ENCODE data around the gene SUSD6.
"Not testable (repeated sequence)": the region's sequence is repeated elsewhere in the genome, so short reads cannot be mapped to it uniquely, and the experiment has no call there.

The SUSD6 gene

GRCh38 chr14:69593018-69593677 is 18.2 kb upstream of the SUSD6 start:
- DNase-seq: no peak

- DNase-seq: no peak
These were observed 16.6 kb upstream of the SUSD6 start for GRCh38 chr14:69594846-69595245.

GRCh38 chr14:69595336-69595735 is 16.1 kb upstream of the SUSD6 start:
- DNase-seq: no peak

DNA sequence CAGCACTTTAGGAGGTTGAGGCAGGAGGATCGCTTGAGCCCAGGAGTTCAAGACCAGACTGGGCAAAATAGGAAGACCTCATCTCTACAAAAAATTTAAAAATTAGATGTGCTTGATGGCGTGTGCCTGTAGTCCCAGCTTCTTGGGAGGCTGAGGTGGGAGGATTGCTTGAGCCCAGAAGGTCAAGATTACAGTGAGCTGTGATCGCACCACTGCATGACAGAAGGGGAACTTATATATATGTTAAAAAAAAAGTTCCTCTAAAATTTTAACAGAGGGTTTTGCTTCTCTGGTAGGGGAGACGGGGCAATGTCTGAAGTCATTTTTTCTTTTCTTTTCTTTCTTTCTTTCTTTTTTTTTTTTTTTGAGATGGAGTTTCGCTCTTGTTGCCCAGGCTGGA is 12.0 kb upstream of the SUSD6 start:
- DNase-seq: not testable (repeated sequence)

- no peak for DNase-seq
These were observed 11.0 kb upstream of the SUSD6 start for GRCh38 chr14:69600304-69600891.

DNA sequence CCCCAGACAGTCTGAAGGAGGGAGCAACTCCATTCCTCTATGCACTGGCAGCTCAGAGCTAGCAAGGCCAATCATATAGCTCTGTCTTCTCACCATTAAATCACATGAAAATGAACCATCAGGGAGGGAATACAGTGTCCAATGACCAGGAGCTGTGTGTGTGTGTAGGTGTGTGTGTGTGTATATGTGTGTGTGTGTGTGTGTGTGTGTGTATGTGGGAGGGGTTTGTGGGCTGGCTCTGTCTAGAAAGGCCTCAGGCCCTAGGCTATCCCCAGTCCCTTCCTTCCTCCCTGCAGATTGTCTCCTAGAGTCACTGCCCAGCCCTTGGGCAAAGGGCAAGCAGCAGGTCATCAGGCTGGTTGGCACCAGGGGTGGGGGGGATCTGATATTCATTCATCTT is 5.7 kb upstream of the SUSD6 start:
- DNase-seq: no peak

DNA sequence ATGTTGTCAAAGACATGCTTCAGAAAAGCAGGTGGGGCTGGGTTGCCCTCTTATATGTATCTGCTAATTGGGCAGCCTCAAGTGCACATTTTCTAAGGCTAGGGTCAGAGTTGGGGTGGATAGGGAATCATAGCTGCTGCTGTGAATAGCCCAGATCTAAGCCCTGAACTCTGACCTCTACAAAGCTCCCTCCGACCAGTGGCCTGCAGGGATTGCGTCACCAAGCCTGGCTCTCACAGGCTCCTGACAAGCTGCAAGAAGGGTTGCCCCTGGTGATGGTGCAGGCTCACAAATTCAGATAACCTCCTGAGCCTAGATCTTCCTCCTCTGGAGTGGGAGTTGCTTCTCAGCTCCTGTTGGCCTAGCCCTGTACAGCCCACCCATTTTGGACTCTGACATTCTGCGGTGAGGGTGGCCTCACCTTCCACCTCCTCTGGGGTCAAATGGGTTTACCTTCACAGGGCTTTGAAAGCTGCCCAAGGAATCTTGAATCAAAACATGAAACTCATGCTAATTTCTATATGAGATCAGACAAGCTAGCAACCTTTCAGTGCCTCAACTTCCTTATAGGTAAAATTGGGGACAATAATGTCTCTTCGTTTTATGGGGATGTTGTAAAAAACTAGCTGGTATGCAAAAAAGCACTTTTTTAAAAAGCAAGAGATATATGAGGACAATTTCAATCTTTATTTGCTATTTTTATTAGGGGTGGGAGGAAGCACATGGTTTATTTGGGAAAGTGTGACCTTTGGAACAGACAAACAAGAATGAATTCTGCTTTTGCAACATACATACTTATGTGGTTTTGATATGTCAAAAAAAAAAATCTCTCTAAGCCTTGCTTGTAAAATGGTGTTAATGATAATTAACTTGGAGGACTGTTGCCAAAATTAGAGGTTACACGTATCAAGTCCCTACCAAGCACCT is 4.9 kb upstream of the SUSD6 start:
- no peak for DNase-seq

DNA sequence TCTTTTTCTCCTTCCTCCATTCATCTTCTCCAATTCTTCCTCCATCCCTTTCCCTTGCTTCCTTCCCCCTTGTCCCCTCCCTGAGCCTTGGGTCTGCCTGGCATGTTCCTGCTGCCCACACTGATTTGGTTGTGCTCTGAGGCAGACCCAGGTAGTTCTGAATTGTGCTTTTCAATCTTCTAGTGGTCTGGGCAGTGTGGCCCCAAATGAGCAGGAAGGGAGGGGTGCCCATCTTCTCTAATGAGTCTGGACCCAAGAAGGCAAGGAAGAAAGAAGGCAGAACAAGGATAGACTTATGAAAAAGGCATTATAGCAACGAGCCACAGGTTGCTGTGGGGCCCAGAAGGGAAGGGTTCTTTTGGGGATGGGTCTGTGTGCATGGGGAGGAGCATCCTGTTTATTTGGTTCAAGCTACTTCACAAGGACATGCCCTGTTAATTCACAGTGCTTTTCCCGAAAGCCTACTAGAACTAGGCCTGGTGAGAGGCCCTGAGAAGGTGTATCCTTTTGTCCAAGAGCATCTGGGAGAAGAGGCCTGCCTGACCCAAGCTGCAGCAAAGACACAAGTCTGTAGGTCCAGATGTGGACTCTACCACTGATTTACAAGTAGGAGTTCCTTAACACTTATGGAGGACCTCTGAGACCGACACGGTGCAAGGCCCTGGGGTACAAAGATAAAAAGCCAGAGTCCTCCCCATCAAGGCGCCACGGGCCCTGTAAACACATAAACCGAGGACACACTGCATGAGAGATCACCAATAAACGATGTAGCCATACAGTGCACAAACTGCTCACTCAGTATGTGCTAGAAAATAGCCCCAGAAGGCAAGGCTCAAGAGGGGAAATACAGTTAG is 1.1 kb upstream of the SUSD6 start:
- DNase-seq: no peak

GRCh38 chr14:69610874-69611171 is 573 bp upstream of the SUSD6 start:
- no peak for DNase-seq

DNA sequence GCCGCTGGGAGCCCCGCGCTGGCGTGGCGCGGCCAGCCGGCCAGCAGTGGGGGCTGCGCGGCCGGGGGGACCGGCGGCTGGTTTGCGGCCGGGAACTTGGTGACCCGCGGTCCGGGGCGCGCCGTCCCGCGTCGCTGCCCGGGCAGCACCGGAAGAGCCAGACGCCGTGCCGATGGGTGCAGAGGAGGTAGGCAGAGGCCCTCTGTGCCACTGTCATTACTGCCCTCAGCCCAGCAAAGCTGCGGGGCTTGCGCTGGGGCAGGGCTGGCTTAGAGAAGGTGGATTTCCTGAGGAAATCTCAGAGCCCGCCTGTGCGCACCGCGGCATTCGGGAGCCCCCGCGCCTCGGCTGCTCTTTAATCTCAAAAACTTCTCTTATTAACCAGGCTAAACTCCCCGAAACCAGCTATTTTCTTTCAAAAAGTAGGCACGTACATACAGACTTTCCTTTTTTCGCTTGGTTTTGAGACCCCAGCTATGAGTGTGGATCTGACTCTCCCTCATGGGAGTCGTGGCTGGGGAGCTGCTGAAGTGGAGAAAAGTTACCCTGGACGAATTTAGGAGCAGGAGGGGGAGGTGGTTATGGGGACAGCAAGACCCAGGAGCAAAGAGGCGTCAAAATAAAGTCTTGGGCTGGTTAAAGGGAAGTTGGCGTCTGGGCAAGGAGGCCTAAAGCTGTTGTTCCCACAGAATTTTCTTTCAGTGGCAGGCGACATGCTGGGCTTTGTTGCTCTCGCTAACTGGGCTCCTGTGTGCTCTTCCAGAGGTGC is 802 bp downstream of the SUSD6 start:
- peak; percentile 30 for DNase-seq

DNA sequence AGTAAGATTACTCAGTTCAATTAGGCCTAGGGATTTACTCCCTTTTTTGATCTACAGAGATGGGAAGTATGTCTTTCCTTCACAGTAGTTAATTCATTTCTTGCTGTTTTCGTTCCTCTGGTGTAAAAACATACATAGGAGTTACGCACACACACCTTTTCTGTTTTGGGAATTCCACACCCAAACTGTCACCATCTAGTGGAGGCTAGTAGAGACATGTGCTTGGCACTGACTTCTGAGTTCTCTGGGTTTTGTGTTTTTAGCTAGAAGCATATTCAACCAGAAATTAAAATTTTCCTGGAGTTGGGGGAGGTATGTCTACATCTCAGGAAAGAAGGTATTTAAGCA is 1.4 kb downstream of the SUSD6 start:
- no peak for DNase-seq

- no peak for DNase-seq
These were observed 2.1 kb downstream of the SUSD6 start for GRCh38 chr14:69613312-69614073.

DNA sequence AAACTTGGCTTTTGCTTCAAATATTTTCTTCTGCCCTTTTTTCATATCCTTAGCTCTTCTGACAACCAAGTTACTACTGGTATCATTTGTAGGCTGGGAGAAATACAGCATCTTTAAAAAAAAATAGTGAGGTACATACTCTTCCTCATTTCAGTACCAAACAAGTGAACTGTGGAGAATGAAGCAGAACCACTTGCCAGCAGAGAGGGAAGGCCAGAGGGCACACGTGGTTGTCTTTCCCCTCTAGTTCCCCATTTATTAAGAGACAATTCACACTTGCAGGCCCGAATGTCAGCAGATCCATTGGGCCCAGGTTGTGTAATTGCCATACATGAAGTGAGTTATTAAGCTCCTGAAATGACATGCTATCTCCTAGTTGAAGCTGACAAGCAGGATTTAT is 3.2 kb downstream of the SUSD6 start:
- DNase-seq: no peak

DNA sequence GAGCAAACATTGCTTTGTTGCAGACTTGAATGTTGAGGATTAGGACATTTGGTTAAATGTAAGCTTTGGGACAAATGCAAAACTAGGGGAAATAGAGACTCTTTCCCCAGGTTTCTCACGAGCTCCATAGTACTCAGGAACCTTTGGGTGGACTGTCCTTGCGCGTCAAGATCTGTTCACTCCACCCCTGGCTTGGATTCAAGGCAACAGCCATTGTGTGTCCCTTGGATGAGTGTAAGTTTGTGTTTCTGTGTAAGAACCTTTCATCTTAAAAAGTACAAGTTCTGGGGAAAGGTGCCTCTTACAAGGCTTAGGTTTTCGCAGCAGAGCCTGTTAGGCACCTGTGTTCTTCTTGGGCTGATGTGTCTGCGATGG is 3.7 kb downstream of the SUSD6 start:
- DNase-seq: no peak

- DNase-seq: no peak
These were observed 4.4 kb downstream of the SUSD6 start for GRCh38 chr14:69615496-69616407.

DNA sequence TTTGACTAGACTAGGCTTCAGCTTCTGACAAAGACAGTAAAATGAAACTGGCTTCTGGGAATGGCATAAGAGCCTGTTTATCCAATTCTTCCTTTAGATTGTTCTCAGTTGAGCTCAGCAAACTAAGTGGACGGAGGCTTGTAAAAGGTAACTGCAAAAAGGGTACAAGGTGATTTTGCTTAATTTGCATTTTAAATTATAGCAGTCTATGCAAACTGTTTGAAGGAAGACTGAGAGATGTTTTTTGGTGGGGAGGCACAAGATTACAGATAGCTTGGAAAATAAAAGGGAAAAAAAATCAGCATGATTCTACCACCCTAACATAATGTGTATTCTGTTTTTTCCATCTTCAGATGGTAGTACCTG is 5.0 kb downstream of the SUSD6 start:
- DNase-seq: no peak

- DNase-seq: no peak
These were observed 6.4 kb downstream of the SUSD6 start for GRCh38 chr14:69617796-69618195.

DNA sequence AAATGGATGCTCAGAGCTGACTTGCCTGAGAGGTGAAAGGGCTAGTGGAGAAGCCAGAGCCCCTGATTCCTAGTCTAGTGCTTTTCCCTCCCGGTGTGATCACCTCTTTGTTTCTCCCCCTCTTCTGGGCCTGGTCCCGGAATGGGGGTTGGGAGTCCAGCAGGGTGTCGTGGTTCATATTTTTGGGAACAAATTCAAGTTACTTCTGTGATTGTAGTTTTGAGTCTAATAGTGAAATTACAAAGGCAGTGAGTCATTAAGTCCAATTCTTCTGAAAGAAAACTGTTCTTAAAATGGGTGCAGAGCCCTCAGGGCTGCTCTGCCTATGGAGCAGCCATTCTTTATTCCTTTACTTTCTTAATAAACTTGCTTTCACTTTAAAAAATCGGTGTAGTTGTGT is 7.6 kb downstream of the SUSD6 start:
- no peak for DNase-seq

DNA sequence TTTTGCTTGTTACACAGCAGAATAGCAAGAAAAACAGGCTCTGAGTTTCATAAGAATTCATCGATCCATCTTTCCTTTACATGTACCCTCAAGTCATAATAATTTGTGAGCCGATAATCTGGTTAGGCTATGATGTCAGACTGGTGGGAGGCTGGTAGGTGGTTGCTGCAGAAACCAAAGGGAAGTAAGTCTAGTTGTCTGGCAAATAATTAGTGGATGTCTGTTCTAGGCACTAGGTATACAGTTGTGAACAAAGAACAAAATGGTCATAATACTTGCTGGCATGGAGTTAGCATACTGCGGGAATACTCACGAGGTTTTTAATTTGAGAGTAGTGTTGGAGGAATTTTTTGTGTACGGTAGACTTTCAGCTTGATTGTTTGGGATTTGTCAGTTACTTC is 8.8 kb downstream of the SUSD6 start:
- DNase-seq: no peak

DNA sequence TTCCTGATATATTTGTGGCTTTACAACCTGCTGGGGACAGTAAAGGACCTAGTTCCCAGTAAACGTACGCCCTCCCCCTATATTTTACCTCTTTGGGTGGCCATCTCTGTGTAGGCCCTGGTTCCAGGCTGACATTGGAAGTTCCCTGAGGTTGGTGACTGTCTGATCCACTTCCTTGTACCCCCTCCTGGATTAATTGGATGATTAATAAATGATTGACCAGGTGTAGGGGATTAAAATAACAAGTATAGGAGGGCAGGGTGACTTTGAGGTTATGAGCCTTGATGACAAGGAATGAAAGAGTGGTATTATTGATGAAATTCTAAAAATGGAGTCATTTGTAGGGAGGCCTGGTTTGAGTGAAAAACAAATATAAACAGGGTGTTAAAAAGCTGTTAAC is 9.6 kb downstream of the SUSD6 start:
- DNase-seq: no peak

GRCh38 chr14:69624136-69624535 is 12.7 kb downstream of the SUSD6 start:
- no peak for DNase-seq

All from stimulated activated CD4-positive, alpha-beta T cell treated with anti-CD3 and anti-CD28 coated beads, Interleukin-12 subunit alpha, Interleukin-12 subunit beta, amount 100 ng/mL, for 4 hours (primary cell).